Stimulated activated CD4-positive, alpha-beta T cell treated with anti-CD3 and anti-CD28 coated beads, Interleukin-4, amount 100 ng/mL, for 48 hours (primary cell): Measurements from ENCODE around the gene FGB.
"Not testable (repeated sequence)": the region's sequence is repeated elsewhere in the genome, so short reads cannot be mapped to it uniquely, and the experiment has no call there.

ENCODE experiments used
- DNase-seq, 2 donors: peaks; one replicate each; pipeline ENCODE4 v3.0.0-alpha.2; 2020; ENCODE audit warnings: low read depth in 2 of 2

FGB gene

DNA sequence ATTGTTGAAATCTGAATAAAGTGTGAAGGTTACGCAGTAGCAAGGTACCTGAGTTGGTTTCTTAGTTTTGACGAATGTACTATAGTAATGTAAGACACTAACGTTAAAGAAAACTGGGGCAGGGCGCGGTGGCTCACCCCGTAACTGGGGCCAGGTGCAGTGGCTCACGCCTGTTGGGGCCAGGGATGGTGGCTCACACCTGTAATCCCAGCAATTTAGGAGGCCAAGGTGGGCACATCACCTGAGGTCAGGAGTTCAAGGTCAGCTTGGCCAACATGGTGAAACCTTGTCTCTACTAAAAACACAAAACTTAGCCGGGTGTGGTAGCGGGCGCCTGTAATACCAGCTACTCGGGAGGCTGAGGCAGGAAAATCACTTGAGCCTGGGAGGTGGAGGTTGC, 34.5 kb downstream of the FGB start:
- DNase-seq: not testable (repeated sequence)

DNA sequence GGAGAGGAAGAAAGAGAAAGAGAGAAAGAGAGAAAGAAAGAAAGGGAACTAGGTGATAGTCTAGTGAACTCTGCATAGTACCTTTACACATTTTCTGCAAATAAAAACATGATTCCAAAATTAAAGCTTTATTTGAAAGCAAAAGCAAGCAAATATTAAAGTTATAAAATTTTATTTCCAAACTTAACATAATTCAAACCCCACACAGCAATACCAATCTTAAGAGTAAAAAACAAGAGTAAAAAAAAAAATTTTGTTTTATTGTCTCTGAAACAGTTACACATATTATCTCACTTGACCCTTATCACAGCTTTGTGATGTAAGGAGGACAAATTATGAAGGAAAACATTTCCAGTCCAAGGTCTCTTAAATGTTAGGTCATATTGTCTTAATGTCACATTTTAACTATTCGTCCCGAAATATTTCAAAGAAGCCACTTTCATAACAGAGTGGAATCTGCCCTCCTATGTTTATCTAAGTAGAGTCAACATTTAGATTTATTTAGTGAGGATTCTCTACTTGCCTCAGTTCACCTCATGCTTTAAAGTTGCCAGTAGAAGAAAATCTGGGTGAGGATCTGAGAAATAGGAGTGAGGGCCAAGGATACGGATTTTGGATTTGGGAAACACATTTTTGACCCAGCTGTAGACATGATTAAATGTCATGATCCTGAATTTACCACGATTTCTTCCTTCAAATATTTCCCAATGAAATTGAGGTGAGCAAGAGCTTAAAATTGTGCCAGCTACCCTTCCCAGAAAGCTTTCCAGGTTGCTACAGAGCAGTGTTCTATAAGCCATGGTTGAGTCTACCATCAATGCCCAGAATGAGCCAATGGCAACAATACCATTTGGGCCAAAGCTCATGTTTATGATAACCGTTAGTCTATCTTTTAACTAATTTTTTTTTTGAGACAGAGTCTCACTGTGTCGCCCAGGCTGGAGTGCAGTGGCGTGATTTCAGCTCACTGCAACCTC, 35.3 kb downstream of the FGB start:
- no peak for DNase-seq

DNA sequence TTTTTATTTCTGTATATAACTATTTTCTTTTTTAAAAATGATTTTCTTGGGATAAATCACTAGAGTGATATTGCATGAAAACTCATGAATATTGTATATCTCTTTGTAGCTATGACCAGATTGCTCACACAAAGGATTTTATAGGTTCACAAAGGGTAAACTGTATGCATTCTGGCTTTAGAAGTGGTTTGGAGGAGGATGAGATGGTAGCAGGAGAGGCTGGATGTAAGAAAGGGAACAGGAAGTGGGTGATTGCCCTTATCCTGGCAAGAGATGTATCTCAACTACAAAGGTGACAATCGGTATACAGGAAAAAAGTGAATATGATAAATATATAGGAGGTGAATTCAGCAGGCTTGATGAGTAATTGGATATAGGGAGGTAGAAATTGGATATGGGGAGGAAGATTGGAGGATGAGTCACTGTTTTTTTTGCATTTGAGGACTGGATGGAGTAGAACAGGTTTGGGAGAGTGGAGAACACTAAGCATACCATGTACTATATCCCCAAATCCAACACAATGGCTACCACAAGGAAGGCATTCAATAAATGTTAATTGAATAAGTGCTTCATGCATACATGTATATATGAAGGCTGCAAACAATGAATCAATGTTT, 39.7 kb downstream of the FGB start:
- DNase-seq: no peak

DNA sequence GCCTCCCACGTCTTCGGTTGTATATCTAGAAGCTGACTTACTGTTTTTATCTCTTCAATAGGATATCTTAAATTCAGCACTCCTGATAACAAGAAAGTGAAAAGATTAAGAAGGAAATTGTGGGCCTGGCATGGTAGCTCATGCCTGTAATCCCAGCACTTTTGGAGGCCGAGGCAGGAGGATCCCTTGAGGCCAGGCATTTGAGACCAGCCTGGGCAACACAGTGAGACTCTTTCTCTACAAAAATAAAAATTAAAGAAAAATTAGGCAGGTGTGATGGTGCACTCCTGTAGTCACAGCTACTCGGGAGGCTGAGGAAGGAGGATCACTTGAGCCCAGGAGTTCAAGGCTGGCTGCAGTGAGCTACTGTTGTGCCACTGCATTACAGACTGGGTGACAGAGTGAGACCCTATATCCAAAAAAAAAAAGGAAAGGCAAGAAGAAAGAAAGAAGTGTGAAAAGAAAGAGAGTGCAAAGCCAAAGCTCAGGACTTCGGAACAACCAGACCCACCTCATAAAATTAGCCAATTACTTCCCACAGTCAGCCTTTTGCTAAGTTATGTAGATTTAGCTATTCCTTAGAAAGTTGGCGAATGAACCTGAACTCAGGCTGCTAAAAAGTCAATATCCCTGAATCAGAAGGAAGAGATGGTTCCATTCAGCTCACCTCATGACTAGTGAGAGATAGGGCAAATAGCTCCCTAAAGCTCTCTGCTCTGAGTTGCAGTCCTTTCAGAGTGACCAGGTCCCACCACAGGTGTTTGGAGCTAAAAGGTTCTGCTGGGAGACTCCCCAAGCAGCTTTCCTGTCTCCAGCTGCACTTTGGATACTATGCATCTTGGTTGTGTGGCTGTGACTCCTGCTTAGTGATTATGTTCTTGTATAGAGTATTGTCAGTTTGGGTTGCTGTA, 40.5 kb downstream of the FGB start:
- DNase-seq: no peak

DNA sequence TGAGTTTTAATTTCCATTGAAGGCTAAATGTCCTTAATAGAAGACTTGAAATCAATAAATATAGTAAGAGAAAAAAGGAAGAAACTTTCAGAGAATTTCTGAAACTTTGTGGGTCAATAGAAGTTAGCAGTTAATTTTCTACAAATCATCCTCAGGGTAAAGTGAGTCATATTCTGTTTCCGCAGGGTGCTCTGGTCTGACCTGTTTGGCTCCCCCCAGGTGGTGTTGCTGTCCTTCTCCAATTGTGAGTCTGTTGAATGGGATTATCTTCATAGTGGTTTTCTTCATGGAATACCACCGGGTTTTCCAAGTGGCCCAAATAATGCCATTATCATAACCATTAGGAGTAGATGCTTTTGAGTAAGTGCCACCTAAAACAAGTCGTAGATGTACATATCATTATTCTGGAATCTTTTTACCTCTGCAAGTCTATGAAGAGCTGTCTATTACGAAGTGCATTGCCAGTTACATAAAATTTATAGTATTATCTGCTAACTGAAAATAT, 41.9 kb downstream of the FGB start:
- no peak for DNase-seq

DNA sequence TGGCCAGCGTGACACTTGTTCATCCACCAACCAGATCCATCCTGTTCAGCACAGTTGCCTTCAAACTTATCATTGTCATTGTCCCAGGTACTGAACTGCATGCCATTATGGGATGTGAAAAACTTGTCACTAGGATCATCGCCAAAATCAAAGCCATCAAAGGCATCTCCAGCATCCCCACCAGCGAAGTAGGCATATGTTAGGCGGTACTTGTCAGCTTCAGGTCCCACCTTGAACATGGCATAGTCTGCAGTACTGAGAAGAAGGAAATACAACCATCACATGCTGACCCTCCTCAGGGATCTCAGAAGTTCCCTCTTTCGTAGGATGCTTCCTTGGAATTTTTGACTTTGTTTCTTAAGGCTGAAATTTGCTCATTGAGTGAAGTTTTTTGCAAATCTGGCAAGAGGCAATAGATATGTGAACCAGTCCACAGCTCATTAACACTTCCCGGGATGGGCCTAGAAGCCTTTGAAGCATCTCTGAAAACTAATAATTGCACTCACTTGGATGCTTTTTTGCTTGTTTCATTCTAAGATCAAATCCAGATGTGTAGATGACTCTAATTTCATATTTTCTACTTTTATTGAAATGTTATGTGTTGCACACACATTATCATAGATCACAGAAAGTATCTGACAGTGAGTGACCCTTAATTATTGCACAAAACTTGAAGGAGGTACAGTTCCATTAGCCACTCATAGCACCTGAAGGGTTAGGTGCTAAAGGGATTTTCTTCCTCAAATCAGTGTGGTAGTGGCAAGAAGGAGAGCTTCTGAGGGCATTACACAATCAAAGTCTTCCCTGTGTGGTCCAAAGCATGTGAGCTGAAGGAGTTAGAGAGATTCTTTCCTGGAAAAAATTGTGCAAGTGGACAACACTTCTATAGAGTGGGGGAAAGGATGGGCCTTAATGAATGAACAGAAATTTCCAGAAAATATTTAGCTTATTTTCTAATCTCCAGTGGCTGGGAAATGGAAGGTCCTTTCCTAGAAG, 44.2 kb downstream of the FGB start:
- DNase-seq: no peak

DNA sequence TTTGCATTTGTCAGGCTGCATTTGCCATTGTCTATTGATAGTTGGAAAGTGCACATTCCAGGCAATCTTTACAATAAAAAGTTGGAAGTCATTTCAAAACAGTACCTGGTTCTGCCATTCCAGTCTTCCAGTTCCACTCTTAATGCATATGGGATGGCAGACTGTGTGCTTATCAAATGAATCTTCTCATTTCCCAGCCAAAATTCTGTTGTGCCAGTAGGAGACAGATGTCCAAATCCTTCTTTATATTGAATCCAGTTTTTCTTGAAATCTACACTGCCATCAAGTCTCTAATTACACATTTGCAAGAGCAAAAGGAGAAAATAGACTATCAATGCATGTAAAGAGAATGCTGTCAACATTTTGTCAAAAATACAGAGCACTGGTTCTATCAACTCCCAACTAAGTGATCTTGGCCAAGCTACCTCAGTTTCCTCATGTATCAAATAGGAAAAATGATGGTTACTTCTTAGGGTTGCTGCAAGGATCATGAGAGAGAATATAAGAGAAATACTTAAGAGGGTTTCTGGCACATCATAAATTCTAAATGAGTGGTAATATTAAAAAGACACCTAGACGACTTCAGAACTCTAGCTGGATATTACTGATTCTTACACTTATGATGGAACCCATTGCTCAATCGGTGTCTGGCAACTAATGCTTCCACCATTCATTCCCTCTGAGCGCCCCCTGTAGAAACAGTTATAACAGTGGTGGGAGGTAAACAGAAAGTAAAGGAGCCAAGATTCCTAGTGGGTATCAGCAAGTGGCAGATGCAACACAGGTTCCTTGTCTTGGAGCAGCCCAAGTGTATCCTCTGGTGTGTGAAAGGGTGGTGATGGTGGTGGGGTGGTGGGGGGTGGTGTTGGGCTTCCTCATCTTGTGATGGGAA, 45.8 kb downstream of the FGB start:
- no peak for DNase-seq

DNA sequence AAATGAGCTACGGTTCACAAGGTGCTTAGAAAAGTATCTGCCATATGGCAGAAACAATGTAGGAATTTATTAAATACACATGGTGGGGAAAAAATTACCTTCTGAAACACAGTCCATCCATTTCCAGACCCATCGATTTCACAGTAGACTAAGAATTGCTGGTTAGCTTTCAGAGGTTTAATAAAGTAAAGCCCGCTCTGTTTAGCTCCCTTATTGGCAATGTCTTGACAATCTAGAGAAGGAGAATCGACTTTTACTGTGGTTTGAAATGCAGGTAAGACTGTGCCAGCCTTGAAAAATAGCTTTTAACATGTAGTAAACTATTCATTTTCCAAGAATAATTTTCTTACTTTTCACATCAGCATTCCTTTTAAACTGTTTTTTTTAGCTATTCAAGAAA, 46.7 kb downstream of the FGB start:
- DNase-seq: no peak

DNA sequence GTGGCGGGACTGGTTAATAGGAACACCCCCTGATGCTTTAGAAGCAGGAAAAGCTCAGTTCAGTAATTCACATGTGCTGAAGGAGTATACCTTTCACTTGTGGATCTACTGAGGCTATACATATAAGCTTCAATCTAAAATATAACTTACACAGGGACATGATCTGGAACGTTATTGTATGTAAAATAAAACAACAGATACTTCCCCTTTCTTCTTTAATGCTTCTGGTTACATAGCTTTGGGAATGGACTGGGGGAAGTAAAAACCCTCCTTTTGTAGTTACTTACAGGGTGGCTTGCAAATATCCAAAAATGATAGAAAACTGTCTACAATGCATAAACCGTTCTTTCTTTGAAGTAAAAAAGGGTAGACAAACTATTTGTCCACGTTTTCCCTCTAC, 47.8 kb downstream of the FGB start:
- no peak for DNase-seq

DNA sequence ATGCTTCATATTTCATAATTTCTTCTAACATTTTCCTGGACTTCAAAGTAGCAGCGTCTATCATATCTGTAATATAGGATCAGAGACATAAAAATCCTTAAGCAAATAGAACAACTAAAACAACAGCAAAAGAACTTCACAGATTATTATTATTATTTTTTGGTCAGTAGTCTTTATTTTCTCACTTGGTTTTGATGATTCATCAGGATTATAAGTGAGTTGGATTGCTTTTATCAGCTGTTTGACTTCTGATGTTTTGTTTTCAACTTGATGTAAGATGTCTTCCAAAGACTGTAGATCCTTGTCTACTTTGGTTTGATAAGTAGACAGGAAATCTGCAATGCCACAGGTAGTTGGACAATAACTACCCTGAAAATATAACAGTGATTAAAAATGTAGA, 49.0 kb downstream of the FGB start:
- no peak for DNase-seq

DNA sequence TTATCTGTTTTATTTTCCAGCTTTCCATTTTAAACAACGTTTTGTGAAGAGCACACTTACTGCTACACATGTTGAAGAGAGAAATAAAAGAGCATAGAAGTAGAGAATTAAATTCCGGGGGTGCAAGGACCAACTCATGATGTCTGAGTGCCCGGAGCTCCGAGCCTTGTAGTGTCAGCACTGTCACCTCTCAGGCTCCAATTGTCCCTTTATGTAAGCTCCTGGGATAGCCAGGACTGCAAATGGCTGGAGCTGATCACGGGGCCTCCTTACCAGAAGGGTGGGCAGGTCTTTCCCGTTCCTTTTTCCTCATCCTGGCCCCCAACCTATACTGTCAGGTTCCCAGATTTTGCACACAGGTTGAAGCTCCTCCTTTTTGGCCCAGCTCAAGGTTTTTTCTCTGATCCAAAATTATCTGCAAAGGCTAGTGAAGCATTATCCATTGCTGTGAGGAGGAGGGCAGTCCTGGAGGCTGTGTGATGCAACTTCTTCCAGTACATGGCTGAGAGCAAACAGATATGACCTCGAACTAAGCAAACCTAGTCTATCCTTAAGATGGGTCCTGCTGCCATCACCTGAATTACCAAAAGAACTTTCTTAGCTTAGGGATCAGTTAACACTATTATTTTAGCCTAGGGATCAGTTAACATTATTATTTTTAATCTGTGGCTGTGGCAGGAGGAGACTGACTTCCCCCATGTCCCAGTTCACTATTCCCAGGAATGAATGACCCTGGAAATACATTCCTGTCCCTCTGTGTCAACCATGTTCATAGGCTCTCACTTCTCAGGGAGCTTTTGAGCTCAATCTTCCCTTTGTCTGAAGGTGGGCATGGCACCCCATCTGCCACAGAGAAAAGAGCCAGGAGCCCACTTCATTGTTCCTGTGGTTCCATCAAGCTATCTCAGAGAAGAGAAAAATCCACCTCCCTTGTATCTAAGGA, 49.9 kb downstream of the FGB start, which contains the start of gene FGG:
Gene FGG, minus strand, starts transcription at position 185 of the 943 bp plus-strand sequence. Its CDS starts 47 bp downstream, at position 138.
- no peak for DNase-seq

DNA sequence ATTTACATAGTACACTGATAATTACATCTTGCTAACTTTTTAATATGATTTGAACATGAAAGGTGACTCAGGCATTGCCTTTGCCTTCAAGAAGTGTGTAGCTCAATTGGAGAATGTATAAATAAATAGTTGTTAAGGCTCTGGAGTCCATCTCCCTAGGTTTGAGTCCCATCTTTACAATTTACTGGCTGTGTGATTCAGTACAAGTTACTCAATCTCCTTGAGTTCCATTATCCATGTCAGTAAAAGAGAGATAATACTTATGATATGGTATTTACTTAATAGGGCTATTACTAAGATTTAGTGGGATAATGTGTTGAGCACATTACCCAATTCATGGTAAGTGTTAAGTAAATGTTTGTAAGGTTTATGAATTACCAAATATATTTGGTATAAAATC, 51.5 kb downstream of the FGB start:
- DNase-seq: no peak

DNA sequence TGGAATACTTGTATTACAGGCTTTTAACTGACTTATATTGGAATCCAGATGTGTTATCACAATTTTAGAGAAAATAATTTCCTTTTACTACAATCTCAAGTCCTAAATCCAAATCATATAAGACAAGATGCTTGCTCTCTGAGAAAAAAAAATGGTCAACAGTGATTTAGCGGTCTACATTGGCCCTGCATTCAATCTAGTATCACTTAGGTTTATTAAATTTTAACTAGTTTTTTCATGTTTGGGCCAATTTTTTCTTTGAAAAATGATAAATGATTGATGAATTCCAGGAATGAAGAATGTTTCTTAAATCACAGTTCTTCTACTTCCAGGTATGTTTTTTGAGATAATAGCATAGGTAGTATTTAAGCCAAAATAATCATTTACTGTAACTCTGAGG, 52.4 kb downstream of the FGB start:
- no peak for DNase-seq

DNA sequence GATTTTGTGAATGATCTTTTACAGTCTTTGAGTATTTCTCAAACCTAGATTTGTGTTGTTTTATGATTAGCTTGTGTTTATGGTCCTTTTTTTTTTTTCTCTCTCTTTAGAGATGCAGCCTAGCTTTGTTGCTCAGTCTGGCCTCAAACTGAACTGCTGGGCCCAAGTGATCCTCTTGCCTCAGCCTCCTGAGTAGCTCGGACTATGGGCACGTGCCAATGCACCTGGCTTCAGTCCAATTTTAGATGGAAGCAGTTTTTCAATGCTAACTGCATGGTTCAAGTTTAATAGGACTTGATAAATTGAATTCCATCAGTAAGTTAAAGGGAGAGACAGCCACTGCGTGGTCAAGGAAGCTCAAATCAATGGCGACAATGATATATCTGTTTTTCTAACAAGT, 53.5 kb downstream of the FGB start:
- DNase-seq: no peak

DNA sequence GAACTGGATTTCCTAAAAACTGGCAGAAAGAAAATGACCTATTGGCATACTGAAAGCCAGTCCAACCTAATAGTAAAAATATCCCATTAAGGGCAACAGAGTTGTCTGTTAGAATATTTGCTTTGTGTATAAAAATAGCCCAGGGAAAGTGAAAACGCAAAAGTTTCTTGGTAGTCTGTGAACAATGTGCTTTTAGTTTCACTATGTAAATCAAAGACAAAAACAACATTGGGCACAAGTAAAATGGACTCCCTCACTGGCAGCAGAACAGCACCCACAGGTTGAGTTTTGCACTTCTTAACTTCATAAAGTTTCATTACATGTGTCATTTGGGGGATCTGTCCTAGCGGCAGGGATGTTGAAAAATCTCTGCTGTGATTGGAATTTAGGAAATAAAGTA, 53.9 kb downstream of the FGB start:
- no peak for DNase-seq

DNA sequence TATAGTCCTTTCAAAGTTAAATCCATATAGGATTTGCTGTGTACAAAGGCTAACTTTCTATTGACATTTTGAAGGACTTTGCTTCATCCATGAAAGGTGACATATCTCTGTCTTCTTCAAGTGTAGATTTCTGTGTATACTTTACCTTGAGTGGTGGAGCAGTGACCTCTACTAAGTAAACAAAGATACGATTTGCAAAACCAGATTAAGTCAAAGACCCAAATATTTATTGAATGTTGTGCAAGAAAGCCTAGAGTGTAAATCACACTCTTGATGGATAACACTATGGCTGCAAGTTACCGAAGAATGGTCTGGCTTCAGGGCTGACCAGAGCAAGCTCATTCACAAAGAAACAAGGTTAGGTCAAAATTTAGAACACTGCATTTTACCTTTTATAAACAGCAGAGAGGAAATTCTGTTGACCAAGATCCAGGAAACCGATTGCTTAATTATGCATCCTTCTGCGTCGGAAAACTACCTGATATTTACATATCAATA, 55.1 kb downstream of the FGB start:
- no peak for DNase-seq

DNA sequence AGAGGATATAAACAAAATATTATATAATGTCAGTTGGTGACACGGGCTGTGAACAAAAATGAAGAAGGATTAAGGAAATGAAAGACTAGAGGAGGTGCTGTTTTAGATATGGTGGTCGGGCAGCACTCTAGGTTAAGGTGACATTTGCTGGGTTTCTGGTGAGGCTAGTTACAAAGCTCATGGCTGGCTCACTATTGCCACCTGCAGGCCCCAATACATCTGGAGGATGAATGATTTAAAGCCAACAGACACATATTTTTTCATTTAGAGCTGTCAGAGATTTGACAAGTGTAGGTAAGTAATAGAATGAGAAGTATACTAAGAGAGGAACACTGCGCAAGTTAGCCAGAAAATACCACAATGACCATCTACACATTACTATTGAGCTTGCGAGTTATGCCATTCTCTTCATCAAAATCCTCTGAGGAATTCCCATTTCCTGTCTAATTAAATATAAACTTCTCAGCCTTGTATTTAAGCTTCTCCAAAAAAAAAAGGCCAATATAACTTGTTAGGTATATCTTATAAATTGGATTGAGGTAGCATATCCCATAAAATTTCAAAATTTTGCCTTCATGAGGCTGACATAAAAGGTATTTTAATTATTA, 56.0 kb downstream of the FGB start:
- peak; percentile 28 to 51 for DNase-seq

DNA sequence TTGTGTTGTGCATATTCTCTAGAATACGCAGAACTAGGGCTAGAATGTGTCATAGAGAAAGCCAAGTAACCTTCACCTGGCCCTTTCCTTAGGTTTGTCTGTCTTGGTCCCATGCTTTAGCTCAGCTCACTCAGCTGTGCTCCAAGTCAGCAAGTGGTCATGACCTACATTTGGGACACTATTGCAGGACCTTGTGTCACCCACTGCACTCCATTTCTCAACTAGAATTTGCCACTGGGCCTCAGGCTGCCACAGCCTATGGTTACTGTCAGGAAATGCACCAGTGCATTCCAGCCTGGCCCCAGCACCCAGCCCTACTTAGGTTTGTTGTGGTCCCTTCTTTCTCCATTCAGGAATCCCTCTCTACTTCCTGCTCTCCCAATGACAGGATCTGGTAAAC, 57.3 kb downstream of the FGB start:
- DNase-seq: no peak
